MG63 (cell line): Measurements from ENCODE around the gene CFLAR. TPM values are rescaled to one million over a fixed set of nuclear protein-coding genes. Genes with fewer than 3 reads are reported as not detected.

Experiments
- DNase-seq: peaks from one replicate; pipeline ENCODE4 v3.0.0-alpha.2; 2020
- H3K27me3 ChIP-seq: fragments of 250-450 bp; sonication (Bioruptor Pico); 2 replicates; pipeline ENCODE4 v1.5.1; 2020; ENCODE audit warnings: mild to moderate bottlenecking, moderate library complexity
- H3K36me3 ChIP-seq: fragments of 250-450 bp; sonication (Bioruptor Pico); 2 replicates; pipeline ENCODE4 v1.5.1; 2020; ENCODE audit warnings: mild to moderate bottlenecking, moderate library complexity
- H3K4me3 ChIP-seq: fragments of 250-450 bp; sonication (Bioruptor Pico); 2 replicates; pipeline ENCODE4 v1.5.1; 2020; ENCODE audit warnings: mild to moderate bottlenecking, moderate library complexity
- H3K9me3 ChIP-seq: fragments of 250-450 bp; sonication (Bioruptor Pico); 2 replicates; pipeline ENCODE4 v1.5.1; 2020; ENCODE audit warnings: mild to moderate bottlenecking, moderate library complexity
- total RNA-seq: library from RNA; depleted of rRNA; stranded (reverse); fragments of >200 nt; shearing (Covaris generic); gene quantifications from 2 replicates; pipeline ENCODE4 v1.2.3, GENCODE V29; 2014; ENCODE audit warnings: low replicate concordance; rRNA removed

CFLAR gene
- 29.3 and 39.6 TPM in 2 replicates for total RNA-seq

GRCh38 chr2:201116115-201116958, at the start of gene CFLAR:
Gene CFLAR (plus strand): TSS chr2:201116164. CDS start chr2:201129866, 13,702 bp downstream.
- Histone ChIP-seq H3K9me3 (no peaks in the 10 kb centered on the region), H3K36me3 (peaks cover 4% of the 10 kb centered on the region; the same call in 1 of the 2 replicates), H3K27me3 (no peaks in the 10 kb centered on the region), H3K4me3 (peak within 1 kb of the TSS; percentile 57)
- DNase-seq = peak; percentile 75

- Histone ChIP-seq H3K27me3 (no peaks in the 10 kb centered on the region), H3K9me3 (no peaks in the 10 kb centered on the region), H3K4me3 (peak overlapping the region; percentile 71), H3K36me3 (no peaks in the 10 kb centered on the region; the same call in 1 of the 2 replicates)
- DNase-seq = peak; percentile 10
Observed at GRCh38 chr2:201070948-201071478, 45.0 kb upstream of the CFLAR start.

- no peaks in the 10 kb centered on the region for H3K9me3 ChIP-seq
- DNase-seq = peak; percentile 83
- H3K36me3 ChIP-seq = no peaks in the 10 kb centered on the region; the same call in 1 of the 2 replicates
- H3K4me3 ChIP-seq = peak within 1 kb of the TSS; percentile 71
- no peaks in the 10 kb centered on the region for H3K27me3 ChIP-seq
Observed at GRCh38 chr2:201071479-201072200, 44.3 kb upstream of the CFLAR start, which contains the start of the genes HYCC2 and NDUFB3. Gene HYCC2 (minus strand): TSS chr2:201071671. CDS start chr2:201024009, 47,662 bp downstream. Gene NDUFB3 (plus strand): TSS chr2:201072001. CDS start chr2:201078883, 6,882 bp downstream.

GRCh38 chr2:201072201-201072530, 43.8 kb upstream of the CFLAR start:
- peak overlapping the region; percentile 71 for H3K4me3 ChIP-seq
- H3K36me3 ChIP-seq = no peaks in the 10 kb centered on the region; the same call in 1 of the 2 replicates
- no peak for DNase-seq
- no peaks in the 10 kb centered on the region for H3K27me3 ChIP-seq
- H3K9me3 ChIP-seq = no peaks in the 10 kb centered on the region

GRCh38 chr2:201073071-201073470, 42.9 kb upstream of the CFLAR start:
- Histone ChIP-seq H3K9me3 (no peaks in the 10 kb centered on the region), H3K4me3 (peak overlapping the region; percentile 71), H3K36me3 (no peaks in the 10 kb centered on the region; the same call in 1 of the 2 replicates), H3K27me3 (no peaks in the 10 kb centered on the region)
- DNase-seq = no peak

GRCh38 chr2:201074996-201075395, 41.0 kb upstream of the CFLAR start:
- no peaks in the 10 kb centered on the region for H3K27me3 ChIP-seq
- H3K4me3 ChIP-seq = no peak overlapping the region
- no peak for DNase-seq
- H3K36me3 ChIP-seq = peaks cover 10% of the 10 kb centered on the region
- no peaks in the 10 kb centered on the region for H3K9me3 ChIP-seq

- Histone ChIP-seq H3K4me3 (no peak overlapping the region), H3K9me3 (no peaks in the 10 kb centered on the region), H3K27me3 (no peaks in the 10 kb centered on the region), H3K36me3 (peaks cover 41% of the 10 kb centered on the region)
- no peak for DNase-seq
Observed at GRCh38 chr2:201084863-201085262, 31.1 kb upstream of the CFLAR start.

- Histone ChIP-seq H3K27me3 (no peaks in the 10 kb centered on the region), H3K4me3 (no peak overlapping the region), H3K9me3 (no peaks in the 10 kb centered on the region), H3K36me3 (peaks cover 15% of the 10 kb centered on the region)
- no peak for DNase-seq
Observed at GRCh38 chr2:201090574-201090973, 25.4 kb upstream of the CFLAR start.

GRCh38 chr2:201093573-201093972, 22.4 kb upstream of the CFLAR start:
- DNase-seq = no peak
- no peak overlapping the region for H3K4me3 ChIP-seq
- no peaks in the 10 kb centered on the region for H3K9me3 ChIP-seq
- no peaks in the 10 kb centered on the region for H3K27me3 ChIP-seq
- no peaks in the 10 kb centered on the region; the same call in 1 of the 2 replicates for H3K36me3 ChIP-seq

GRCh38 chr2:201100497-201100896, 15.5 kb upstream of the CFLAR start:
- no peak overlapping the region for H3K4me3 ChIP-seq
- no peak for DNase-seq
- H3K36me3 ChIP-seq = no peaks in the 10 kb centered on the region
- H3K27me3 ChIP-seq = no peaks in the 10 kb centered on the region
- no peaks in the 10 kb centered on the region for H3K9me3 ChIP-seq

- Histone ChIP-seq H3K9me3 (no peaks in the 10 kb centered on the region), H3K27me3 (no peaks in the 10 kb centered on the region), H3K4me3 (no peak overlapping the region), H3K36me3 (no peaks in the 10 kb centered on the region)
- DNase-seq = no peak
Observed at GRCh38 chr2:201105759-201106158, 10.2 kb upstream of the CFLAR start.

GRCh38 chr2:201107624-201108023, 8.3 kb upstream of the CFLAR start:
- no peak for DNase-seq
- no peaks in the 10 kb centered on the region for H3K9me3 ChIP-seq
- H3K4me3 ChIP-seq = no peak overlapping the region
- H3K36me3 ChIP-seq = no peaks in the 10 kb centered on the region
- no peaks in the 10 kb centered on the region for H3K27me3 ChIP-seq

- no peaks in the 10 kb centered on the region for H3K9me3 ChIP-seq
- no peaks in the 10 kb centered on the region for H3K36me3 ChIP-seq
- H3K27me3 ChIP-seq = no peaks in the 10 kb centered on the region
- no peak for DNase-seq
- H3K4me3 ChIP-seq = no peak overlapping the region
Observed at GRCh38 chr2:201108341-201108740, 7.6 kb upstream of the CFLAR start.

GRCh38 chr2:201109186-201109585, 6.8 kb upstream of the CFLAR start:
- Histone ChIP-seq H3K9me3 (no peaks in the 10 kb centered on the region), H3K4me3 (no peak overlapping the region), H3K36me3 (no peaks in the 10 kb centered on the region), H3K27me3 (no peaks in the 10 kb centered on the region)
- DNase-seq = no peak

- Histone ChIP-seq H3K4me3 (no peak overlapping the region), H3K36me3 (no peaks in the 10 kb centered on the region), H3K27me3 (no peaks in the 10 kb centered on the region), H3K9me3 (no peaks in the 10 kb centered on the region)
- no peak for DNase-seq
Observed at GRCh38 chr2:201110615-201111014, 5.3 kb upstream of the CFLAR start.

GRCh38 chr2:201111096-201111495, 4.9 kb upstream of the CFLAR start:
- no peaks in the 10 kb centered on the region for H3K27me3 ChIP-seq
- no peak for DNase-seq
- no peaks in the 10 kb centered on the region for H3K36me3 ChIP-seq
- H3K9me3 ChIP-seq = no peaks in the 10 kb centered on the region
- no peak overlapping the region for H3K4me3 ChIP-seq

- Histone ChIP-seq H3K4me3 (no peak overlapping the region), H3K36me3 (no peaks in the 10 kb centered on the region; the same call in 1 of the 2 replicates), H3K9me3 (no peaks in the 10 kb centered on the region), H3K27me3 (no peaks in the 10 kb centered on the region)
- no peak for DNase-seq
Observed at GRCh38 chr2:201114350-201114749, 1.6 kb upstream of the CFLAR start.
